GM21825 (cell line): ENCODE results near the gene KRT6B.

Experiments used
- ATAC-seq: cut with Tn5 transposase; IDR thresholded peaks from one replicate; pipeline ENCODE4 v1.9.1; 2021; ENCODE audit warnings: mild to moderate bottlenecking, moderate library complexity; ENCODE audit not compliant: unreplicated experiment

Gene KRT6B

GRCh38 chr12:52437508-52437907, 14.4 kb downstream of the KRT6B start:
- no peak for ATAC-seq

GRCh38 chr12:52436828-52437474, 15.0 kb downstream of the KRT6B start:
- ATAC-seq = no peak

- no peak for ATAC-seq
Observed at GRCh38 chr12:52436000-52436827, 15.7 kb downstream of the KRT6B start.

- ATAC-seq = no peak
Observed at GRCh38 chr12:52435659-52435999, 16.3 kb downstream of the KRT6B start.

- ATAC-seq = no peak
Observed at GRCh38 chr12:52434760-52435530, 17.0 kb downstream of the KRT6B start.

GRCh38 chr12:52434081-52434733, 17.7 kb downstream of the KRT6B start, which contains the start of gene KRT75:
Gene KRT75, minus strand, starts transcription at chr12:52434371. Its CDS starts 67 bp downstream, at chr12:52434304.
- ATAC-seq = no peak

- no peak for ATAC-seq
Observed at GRCh38 chr12:52433501-52434080, 18.4 kb downstream of the KRT6B start.

- ATAC-seq = no peak
Observed at GRCh38 chr12:52432559-52433207, 19.3 kb downstream of the KRT6B start.

GRCh38 chr12:52428121-52428520, 23.8 kb downstream of the KRT6B start:
- ATAC-seq = no peak

GRCh38 chr12:52427083-52427482, 24.9 kb downstream of the KRT6B start:
- no peak for ATAC-seq

GRCh38 chr12:52426034-52426433, 25.9 kb downstream of the KRT6B start:
- no peak for ATAC-seq

- ATAC-seq = no peak
Observed at GRCh38 chr12:52425466-52425865, 26.5 kb downstream of the KRT6B start.

- ATAC-seq = no peak
Observed at GRCh38 chr12:52423661-52424500, 28.1 kb downstream of the KRT6B start.

GRCh38 chr12:52423035-52423434, 28.9 kb downstream of the KRT6B start:
- no peak for ATAC-seq

GRCh38 chr12:52419656-52420055, 32.3 kb downstream of the KRT6B start:
- ATAC-seq = no peak

- no peak for ATAC-seq
Observed at GRCh38 chr12:52418576-52419110, 33.3 kb downstream of the KRT6B start.

GRCh38 chr12:52417740-52418139, 34.2 kb downstream of the KRT6B start:
- ATAC-seq = no peak

GRCh38 chr12:52416795-52417194, 35.2 kb downstream of the KRT6B start:
- ATAC-seq = no peak
